22Rv1 (cell line): ENCODE measurements around the gene A4GNT.

Experiments
- ZFX ChIP-seq: fragments of 450-650 bp; IDR thresholded peaks from 2 replicates; pipeline ENCODE4 v1.6.1; 2017; ENCODE audit warnings: antibody characterized with exemption, borderline replicate concordance
- TF ChIP-seq, protein P1 (sequence below): fragments of 450-650 bp; IDR thresholded peaks from 2 replicates; pipeline ENCODE4 v1.5.1; 2017; ENCODE audit warnings: mild to moderate bottlenecking

DNA sequence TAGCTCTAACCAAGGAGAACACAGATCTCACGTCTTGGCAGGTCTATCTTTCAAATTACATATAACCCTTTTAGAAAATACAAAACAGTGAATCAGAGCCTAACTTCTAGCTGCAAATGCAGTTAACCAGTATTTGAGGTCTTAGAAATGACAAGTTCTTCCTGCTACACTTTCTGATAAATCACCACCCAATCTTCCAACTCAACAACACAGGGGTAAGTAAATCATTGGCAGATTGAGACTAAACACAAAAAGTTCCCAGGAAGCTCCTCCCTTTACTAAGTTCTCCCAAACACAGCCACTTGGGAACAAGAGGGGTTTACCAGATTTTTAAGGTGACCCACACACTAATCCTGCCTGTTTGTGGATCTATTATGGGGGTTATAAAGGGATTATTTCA lies at the start of gene A4GNT:
- TF ChIP-seq, protein P1, sequence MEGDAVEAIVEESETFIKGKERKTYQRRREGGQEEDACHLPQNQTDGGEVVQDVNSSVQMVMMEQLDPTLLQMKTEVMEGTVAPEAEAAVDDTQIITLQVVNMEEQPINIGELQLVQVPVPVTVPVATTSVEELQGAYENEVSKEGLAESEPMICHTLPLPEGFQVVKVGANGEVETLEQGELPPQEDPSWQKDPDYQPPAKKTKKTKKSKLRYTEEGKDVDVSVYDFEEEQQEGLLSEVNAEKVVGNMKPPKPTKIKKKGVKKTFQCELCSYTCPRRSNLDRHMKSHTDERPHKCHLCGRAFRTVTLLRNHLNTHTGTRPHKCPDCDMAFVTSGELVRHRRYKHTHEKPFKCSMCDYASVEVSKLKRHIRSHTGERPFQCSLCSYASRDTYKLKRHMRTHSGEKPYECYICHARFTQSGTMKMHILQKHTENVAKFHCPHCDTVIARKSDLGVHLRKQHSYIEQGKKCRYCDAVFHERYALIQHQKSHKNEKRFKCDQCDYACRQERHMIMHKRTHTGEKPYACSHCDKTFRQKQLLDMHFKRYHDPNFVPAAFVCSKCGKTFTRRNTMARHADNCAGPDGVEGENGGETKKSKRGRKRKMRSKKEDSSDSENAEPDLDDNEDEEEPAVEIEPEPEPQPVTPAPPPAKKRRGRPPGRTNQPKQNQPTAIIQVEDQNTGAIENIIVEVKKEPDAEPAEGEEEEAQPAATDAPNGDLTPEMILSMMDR = no peak
- no peak for TF ChIP-seq ZFX
